K562 (cell line): Measurements from ENCODE around the gene RPL19. TPM values are rescaled to one million over a fixed set of nuclear protein-coding genes. Genes with fewer than 3 reads are reported as not detected.

Experiments
- L3MBTL2 ChIP-seq: fragments of 450-650 bp; IDR thresholded peaks from 2 replicates; pipeline ENCODE4 v1.6.1; 2016; ENCODE audit warnings: mild to moderate bottlenecking, moderate library complexity
- polyA plus RNA-seq, 8 experiments: library from polyadenylated mRNA; depleted of rRNA in 4 of 8; stranded (reverse) in 5 of 8; unstranded in 3 of 8; fragments of >200 nt; fragmentation: Nextera tagmentation in 2 of 8; fragmentation: Illumina TruSeq in 1 of 8; extraction: Ambion mirVana in 2 of 8; extraction: Trizol in 1 of 8; gene quantifications; 2 replicates each; pipeline versions ENCODE4 v1.2.1 to v1.2.3, GENCODE V29; 2011 to 2014; ENCODE audit warnings: inconsistent platforms in 1 of 8, missing spikeins in 1 of 8
- total RNA-seq, 7 experiments: library from RNA; depleted of rRNA in 6 of 7; stranded (reverse); fragments of >200 nt in 6 of 7; fragmentation: Illumina TruSeq in 2 of 7; extraction: Trizol in 2 of 7; gene quantifications; 2 replicates each; pipeline versions ENCODE4 v1.2.1 to v1.2.3, GENCODE V29; 2011 to 2021; ENCODE audit warnings: low replicate concordance in 1 of 7
- TF ChIP-seq, protein P1 (sequence below), 2 experiments: fragments of 450-650 bp in 1 of 2; IDR thresholded peaks; 2 replicates each; pipeline ENCODE4 v1.6.1; 2011 to 2017; ENCODE audit warnings: low read depth in 2 of 2, antibody characterized with exemption in 1 of 2, borderline replicate concordance in 1 of 2, low read length in 1 of 2, mild to moderate bottlenecking in 1 of 2, mixed read lengths in 1 of 2; ENCODE audit not compliant: control insufficient read depth in 1 of 2

Gene RPL19
- total and polyA plus RNA-seq, 9 of the 15 experiments (the other 6 are each of a cell fraction or from before 2014, with no cell fraction given), result 2,263 to 4,614 (median 3,727) TPM

DNA sequence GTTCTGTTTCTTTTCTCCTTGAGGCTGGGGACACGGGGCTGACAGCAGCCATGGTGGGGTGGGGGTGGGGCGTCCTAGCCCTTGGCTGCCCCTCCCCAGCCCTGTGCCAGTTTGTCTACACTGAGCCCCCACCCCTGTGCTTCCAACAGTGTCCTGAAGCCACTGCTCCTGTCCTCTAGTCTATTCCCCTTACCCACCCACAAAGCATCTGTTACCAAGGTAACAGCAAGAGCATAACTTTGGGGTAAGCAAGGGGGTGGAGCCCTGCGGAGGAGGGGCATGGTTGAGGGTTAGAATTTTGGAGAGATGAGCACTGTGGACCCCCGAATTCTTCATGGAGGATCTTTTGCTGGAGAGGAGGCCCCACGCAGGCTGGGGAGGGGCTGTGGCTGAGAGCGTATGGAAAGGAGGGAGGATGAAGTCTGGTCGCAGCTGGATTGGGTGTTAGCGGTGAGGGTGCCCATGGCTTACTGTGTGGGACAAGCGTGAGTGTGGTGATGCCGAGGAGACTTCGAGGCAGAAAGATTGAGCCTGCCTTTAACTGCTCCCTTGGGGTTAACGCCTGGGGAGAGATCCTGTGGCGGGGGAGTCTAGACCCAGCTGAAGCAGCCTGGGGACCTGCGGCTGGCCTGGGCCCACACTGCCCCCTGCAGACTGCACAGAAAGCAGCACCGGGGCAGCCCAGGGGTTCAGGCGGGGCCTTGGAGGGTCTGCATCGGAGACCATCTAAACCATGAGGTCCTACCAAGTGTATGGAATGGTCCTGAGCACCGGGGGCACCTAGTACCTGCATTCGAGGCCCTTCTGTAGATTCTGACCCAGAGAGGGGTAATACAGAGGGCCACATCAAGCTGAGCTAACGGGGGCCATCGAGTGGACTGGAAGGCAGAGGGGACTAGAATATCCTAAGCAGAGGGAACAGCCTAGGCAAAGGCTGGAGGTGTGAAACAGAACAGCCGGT is 31.8 kb downstream of the RPL19 start (continued):
- TF ChIP-seq, protein P1, sequence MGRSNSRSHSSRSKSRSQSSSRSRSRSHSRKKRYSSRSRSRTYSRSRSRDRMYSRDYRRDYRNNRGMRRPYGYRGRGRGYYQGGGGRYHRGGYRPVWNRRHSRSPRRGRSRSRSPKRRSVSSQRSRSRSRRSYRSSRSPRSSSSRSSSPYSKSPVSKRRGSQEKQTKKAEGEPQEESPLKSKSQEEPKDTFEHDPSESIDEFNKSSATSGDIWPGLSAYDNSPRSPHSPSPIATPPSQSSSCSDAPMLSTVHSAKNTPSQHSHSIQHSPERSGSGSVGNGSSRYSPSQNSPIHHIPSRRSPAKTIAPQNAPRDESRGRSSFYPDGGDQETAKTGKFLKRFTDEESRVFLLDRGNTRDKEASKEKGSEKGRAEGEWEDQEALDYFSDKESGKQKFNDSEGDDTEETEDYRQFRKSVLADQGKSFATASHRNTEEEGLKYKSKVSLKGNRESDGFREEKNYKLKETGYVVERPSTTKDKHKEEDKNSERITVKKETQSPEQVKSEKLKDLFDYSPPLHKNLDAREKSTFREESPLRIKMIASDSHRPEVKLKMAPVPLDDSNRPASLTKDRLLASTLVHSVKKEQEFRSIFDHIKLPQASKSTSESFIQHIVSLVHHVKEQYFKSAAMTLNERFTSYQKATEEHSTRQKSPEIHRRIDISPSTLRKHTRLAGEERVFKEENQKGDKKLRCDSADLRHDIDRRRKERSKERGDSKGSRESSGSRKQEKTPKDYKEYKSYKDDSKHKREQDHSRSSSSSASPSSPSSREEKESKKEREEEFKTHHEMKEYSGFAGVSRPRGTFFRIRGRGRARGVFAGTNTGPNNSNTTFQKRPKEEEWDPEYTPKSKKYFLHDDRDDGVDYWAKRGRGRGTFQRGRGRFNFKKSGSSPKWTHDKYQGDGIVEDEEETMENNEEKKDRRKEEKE (IDR thresholded peaks at IDR 0.05; ENCODE audit: borderline replicate concordance in 1 of 2, control insufficient read depth in 1 of 2, low read depth in 2 of 2, low read length in 1 of 2), result no peak
- 0 out of 2 replicates have a peak, but pooled peaks have one; percentile 13 for TF ChIP-seq L3MBTL2
